Stimulated activated CD8-positive, alpha-beta memory T cell treated with anti-CD3 and anti-CD28 coated beads, Interleukin-4, amount 100 ng/mL, for 4 hours (primary cell): ENCODE data around the gene ITGB3BP.
"Not testable (repeated sequence)": the region's sequence is repeated elsewhere in the genome, so short reads cannot be mapped to it uniquely, and the experiment has no call there.

Experiments used
- DNase-seq, 2 donors: peaks; one replicate each; pipeline ENCODE4 v3.0.0-alpha.2; 2020; ENCODE audit warnings: low read depth in 2 of 2, low spot score in 1 of 2

The ITGB3BP gene

GRCh38 chr1:63423649-63424048, 99.4 kb downstream of the ITGB3BP start:
- DNase-seq: no peak

- not testable (repeated sequence) for DNase-seq
Measured at GRCh38 chr1:63420746-63421145, 102.3 kb downstream of the ITGB3BP start.

- DNase-seq: no peak
Measured at GRCh38 chr1:63418101-63418500, 104.9 kb downstream of the ITGB3BP start.

- DNase-seq: no peak
Measured at GRCh38 chr1:63414691-63415365, 108.2 kb downstream of the ITGB3BP start.

GRCh38 chr1:63413394-63413793, 109.6 kb downstream of the ITGB3BP start:
- DNase-seq: no peak

GRCh38 chr1:63411066-63411465, 112.0 kb downstream of the ITGB3BP start:
- DNase-seq: no peak

- DNase-seq: no peak
Measured at GRCh38 chr1:63408331-63408730, 114.7 kb downstream of the ITGB3BP start.

GRCh38 chr1:63407002-63407401, 116.0 kb downstream of the ITGB3BP start:
- DNase-seq: no peak

- no peak for DNase-seq
Measured at GRCh38 chr1:63405987-63406386, 117.0 kb downstream of the ITGB3BP start.

GRCh38 chr1:63405021-63405420, 118.0 kb downstream of the ITGB3BP start:
- no peak for DNase-seq

- DNase-seq: no peak
Measured at GRCh38 chr1:63403386-63403785, 119.6 kb downstream of the ITGB3BP start.

- no peak for DNase-seq
Measured at GRCh38 chr1:63401945-63402344, 121.1 kb downstream of the ITGB3BP start.
